Muscle of arm (tissue), 12 donors: ENCODE data around the gene SLC37A3. TPM values are rescaled to one million over a fixed set of nuclear protein-coding genes. Genes with fewer than 3 reads are reported as not detected.
"Not testable (repeated sequence)": the region's sequence is repeated elsewhere in the genome, so short reads cannot be mapped to it uniquely, and the experiment has no call there.

Experiments used
- DNase-seq: peaks from one replicate; pipeline ENCODE4 v3.0.0-alpha.2; 2013
- polyA plus RNA-seq, 12 donors: library from polyadenylated mRNA; unstranded; fragments of 120-200 nt; gene quantifications; one replicate each; pipeline ENCODE4 v1.2.1, GENCODE V29; 2013; ENCODE audit not compliant: insufficient read length in 12 of 12

SLC37A3 gene
- polyA plus RNA-seq, 12 donors = 23.5 to 110 (median 33.6) TPM; not detected in 1

DNA sequence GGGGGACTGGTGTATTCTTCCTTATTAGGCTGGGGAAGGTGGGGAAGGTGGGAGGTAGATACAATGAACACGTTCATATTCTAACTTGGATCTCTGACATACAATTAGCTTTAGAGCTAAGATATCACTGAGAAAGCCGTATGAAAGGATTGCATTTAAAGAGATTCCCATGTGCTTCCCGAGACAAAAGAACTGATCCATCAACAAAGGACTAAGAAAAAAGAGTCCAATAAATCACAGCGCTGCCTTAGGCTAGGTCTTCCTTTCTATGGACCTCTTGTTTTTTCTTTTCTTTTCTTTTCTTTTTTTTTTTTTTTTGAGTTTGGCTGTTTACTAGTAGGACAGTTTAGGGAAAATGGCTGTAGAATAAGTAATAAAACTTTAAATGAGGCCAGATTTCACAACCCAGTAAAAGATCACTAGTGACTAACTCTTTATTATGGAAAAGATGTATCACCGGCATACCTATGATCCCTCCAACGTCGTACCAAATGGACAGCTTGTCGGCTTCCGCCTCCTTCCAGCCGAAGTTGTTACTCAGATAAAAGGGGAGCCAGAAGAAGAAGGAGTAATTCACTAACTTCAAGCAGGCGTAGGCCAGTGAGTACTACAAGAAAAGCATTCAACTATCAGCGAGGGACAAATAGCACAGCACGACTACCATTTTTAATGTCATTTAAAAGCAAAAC lies 50.0 kb downstream of the SLC37A3 start:
- DNase-seq = no peak

GRCh38 chr7:140347218-140347617 lies 51.1 kb downstream of the SLC37A3 start:
- no peak for DNase-seq

GRCh38 chr7:140345426-140345825 lies 52.9 kb downstream of the SLC37A3 start:
- DNase-seq = no peak

DNA sequence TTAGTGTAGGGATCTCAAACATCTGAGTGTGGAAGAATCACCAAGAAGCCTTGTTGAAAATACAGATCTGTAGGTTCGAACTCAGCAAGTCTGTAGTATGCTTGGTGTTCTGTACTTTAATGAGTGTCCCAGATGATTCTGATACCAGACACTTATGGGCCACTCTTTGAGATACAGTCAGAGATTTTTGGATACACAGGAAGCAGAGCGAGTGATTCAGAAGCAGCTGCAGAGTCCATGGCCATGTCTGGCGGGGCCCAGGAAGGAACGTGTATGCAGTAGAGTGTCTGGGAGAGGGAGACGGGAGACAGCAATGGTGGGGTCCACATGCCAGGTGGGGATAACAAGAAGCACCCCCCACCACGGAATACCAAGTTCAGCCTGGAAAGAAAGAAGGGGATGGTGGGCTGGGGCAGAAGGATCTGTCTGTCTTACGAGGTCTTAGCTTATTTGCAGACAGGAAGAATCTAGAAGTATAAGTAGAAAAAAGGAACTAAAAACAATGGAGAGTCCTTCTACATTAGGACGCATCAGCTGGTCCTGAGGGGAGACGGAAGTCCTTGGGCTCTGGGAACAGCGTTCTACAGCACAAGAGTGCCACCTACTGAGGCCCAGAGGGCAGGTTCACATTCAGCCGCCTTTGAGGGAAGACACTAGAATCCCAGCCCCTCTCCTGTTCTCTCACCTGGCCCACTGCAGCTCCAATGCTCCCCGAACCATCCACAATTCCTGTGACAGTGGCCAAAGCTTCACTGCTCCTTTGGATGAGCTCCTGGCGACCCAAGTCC lies 55.4 kb downstream of the SLC37A3 start:
- DNase-seq = peak; percentile 28

DNA sequence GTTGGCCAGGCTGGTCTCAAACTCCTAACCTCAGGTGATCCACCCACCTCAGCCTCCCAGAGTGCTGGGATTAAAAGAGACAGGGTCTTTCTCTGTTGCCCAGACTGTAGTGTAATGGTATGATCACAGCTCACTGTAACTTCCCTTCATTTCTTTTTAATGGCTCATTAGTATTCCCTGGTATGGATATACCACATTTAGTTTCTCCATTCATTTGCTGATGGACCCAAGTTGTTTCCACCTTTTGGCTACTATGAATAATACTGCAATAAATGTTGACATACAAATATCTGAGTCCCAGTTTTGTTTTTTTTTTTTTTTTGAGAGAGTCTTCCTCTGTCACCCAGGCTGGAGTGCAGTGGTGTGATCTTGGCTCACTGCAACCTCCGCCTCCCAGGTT lies 59.4 kb downstream of the SLC37A3 start:
- not testable (repeated sequence) for DNase-seq

DNA sequence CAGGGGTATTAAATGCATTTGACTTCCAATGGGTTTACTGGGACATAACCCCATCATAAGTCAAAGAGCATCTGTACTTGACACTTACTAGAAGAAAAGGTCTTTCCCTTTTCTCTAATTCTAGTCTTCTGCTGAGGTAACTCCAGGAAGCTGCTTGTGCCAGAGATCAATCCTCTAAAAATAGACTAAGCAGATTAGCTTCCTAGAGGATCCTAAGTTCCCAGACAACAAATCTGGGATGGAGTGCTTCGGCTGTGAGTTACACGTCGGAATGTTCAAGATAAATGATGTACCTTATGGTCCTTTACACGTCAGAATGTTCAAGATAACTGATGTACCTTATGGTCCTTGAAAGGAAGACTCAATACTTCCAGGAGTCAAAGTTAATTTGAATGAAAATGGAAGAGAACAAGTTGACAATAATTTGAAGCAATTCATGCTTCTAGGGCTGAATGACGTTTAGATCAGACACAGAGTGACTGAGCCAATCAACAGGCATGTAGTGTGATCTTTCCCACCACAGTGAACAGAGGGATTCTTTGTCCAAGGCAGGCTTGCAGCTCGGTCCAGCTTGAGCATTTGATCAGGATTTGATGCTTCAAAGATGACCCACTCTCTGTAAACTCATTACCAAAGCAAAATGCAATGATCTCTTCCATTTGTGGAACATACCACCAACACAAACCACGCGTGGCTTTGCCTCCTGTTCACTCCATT lies 63.8 kb downstream of the SLC37A3 start:
- DNase-seq = no peak

- DNase-seq = no peak
These were observed 64.6 kb downstream of the SLC37A3 start for GRCh38 chr7:140333686-140334085.

GRCh38 chr7:140333223-140333622 lies 65.1 kb downstream of the SLC37A3 start:
- no peak for DNase-seq

GRCh38 chr7:140330595-140330994 lies 67.7 kb downstream of the SLC37A3 start:
- no peak for DNase-seq

- DNase-seq = no peak
These were observed 68.2 kb downstream of the SLC37A3 start for GRCh38 chr7:140330128-140330527.

GRCh38 chr7:140327261-140327661 lies 71.1 kb downstream of the SLC37A3 start:
- no peak for DNase-seq

- peak; percentile 74 for DNase-seq
These were observed 72.0 kb downstream of the SLC37A3 start for GRCh38 chr7:140326116-140326928.

DNA sequence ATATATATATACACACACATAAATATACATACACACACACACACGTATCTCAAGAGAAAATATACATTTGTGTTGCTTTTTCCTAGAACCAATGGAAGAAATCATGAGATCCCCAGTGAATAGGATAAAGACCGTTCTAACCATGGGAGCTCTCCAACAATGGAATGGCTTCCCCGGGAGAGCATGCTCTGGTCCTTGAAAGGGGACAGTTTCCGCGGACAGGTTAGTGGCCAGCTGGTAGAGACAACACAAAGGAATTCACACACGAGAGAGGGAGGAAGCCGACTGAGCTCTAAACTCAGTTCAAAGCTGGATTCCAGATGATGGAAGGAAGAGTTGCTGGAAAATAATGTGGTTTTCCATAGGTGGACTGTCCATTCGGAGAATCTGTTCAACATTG lies 72.7 kb downstream of the SLC37A3 start:
- DNase-seq = no peak

GRCh38 chr7:140324714-140325113 lies 73.6 kb downstream of the SLC37A3 start:
- no peak for DNase-seq

DNA sequence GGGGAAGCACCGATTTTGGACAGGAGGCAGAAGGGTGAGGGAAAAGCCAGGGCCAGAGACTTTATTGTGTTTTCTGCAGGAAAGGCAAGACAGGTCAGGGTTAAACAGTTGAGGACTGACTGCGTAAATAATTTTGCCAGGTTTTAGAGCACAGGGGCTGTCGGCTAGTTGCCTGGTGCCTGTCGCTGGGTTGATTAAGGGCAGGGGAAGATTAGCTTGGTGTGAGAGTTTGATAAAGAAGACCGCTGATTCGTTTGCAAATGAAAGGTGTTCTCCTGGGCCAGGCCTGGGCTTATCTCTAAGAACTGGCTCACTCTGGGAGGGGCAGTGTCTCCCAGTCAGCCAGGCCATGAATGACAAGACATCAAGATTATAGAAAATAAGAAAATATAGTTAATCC lies 75.6 kb downstream of the SLC37A3 start:
- no peak for DNase-seq

DNA sequence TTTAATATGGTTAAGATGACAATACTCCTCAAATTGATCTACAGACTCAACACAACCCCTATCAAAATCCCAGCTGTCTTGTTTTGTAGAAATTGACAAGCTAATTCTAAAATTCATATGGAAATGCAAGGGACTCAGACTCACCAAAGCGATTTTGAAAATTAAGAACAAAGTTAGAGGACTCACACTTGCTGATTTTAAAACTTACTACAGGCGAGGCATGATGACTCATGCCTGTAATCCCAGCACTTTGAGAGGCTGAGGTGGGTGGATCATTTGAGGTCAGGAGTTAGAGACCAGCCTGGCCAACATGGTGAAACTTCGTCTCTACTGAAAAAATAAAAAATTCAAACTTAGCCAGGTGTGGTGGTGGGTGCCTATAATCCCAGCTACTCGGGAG lies 78.3 kb downstream of the SLC37A3 start:
- not testable (repeated sequence) for DNase-seq

DNA sequence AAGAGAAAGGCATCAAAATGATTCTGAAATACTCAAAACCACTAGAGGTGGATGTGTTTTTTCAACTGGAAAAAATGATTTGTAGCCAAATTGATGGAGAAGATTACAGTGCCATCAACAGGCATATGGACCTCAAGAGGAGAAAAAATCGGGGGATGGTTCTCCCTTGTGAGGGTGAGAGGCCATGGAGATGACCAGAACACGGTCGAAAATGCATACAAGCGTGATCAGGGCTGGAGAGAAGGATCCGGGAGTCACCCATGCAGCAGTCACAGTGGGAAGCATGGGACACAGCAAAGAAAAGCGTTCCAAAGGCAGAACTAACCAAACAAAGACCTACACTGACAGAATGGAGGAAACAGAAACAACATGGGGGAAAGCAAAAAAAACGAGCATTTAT lies 80.3 kb downstream of the SLC37A3 start:
- no peak for DNase-seq

DNA sequence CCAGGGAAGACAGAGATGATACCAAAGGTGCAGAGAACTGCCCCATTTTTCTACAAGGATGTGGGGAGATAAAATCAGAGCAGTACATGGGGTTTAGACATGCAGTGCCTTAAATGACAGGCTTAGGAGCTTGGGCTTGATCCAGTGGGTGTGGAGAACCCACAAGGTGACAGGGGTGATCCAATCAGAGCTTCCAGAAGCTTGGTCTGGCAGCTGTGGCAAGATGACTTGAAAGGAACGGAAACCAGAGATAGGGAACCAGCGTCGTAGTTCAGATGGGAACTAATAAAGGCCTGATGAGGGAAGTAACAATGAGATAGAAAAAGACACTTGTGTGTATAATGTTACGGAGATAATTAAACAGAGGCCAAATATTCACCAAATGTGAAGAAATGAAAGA lies 80.7 kb downstream of the SLC37A3 start:
- no peak for DNase-seq

DNA sequence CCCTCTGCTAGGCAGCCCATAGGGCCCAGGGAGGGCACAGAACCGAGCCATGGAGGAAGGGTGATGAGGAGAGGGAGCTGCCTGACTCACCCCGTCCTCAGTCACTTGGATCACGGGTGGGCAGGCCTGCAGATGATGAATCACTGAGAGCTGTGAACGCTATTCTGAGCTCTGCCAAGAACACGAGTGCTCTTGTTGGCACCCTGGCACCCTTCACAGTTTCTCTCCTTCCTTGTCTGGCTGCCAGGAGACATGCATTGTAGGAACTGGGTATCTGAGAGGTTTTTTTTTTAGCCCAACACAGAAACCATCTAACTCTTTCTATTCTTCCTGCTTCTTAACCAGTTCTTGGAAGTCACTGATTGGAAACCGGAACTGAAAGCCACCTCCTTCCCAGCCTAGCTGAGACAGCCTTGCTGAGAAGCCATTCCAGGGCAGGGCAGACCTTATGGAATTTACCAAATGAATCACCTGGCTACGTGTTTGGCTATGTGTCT lies 82.1 kb downstream of the SLC37A3 start:
- no peak for DNase-seq

GRCh38 chr7:140315498-140316164 lies 82.7 kb downstream of the SLC37A3 start:
- DNase-seq = no peak
